ENCODE data around the gene HPGD.

Gene HPGD
- 1.1 to 4.1 (median 2.1) reads per million in 4 donors for total RNA-seq

DNA sequence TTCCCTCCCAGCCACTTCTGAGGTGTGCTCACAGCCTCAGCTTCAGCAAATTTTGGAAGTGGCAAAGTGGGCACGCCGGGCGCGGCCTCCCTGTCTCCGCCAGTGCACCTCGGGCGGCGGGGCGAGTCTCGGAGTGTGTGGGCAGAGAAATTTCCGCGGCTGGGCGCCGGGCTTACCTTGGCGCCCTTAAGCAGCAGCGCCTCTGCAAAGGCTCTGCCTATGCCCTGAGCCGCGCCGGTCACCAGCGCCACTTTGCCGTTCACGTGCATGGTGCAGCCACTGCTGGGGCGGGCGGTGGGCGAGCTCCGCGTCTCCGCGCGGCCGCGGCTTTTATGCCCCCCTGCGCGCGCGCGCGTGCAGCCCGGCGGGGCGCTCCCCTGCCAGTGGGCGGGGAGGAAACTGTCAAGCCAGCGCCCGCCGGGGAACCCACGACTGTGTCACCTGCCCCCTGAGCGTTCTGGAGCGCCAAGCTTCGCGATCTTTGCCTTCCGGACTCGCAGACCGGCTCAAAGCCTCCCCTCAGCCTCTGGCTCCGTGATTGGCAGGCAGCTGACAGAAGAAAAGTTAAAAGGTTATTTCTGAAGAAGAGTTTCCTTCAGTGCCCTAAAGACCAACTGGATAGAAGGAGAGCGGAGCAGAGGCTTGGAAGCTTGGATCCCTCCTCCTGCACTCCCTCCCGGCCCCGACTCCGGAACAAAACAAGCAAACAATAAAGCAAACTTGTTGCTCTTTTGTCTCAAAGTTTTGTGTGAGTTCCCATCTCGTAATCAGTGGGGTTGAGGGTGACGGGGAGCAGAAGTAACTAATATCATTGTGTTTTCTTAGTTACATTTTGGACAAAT lies at the start of gene HPGD:
TSS of gene HPGD (minus strand) at position 306 of the 842 bp plus-strand sequence. CDS start at position 269, 37 bp downstream.
- DNase-seq, result peak; percentile 2 to 83 (median 28)

DNA sequence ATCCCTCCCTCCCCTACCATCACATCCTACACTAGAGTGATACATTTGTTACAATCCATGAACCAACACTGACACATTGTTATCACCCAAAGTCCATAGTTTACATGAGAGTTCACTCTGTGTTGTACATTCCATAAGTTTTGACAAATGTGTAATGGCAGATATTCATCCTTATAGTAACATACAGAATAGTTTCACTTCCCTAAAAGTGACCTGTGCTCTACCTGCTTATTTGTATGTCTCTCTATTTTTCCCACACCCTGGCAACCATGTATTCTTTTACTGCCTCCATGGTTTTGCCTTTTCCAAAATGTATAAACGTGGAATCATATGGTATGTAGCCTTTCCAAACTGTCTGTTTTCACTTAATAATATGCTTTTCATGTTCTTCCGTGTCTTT lies 42.2 kb upstream of the HPGD start:
- no peak for DNase-seq

- DNase-seq, result no peak
Measured at GRCh38 chr4:174563399-174563798, 41.1 kb upstream of the HPGD start.

DNA sequence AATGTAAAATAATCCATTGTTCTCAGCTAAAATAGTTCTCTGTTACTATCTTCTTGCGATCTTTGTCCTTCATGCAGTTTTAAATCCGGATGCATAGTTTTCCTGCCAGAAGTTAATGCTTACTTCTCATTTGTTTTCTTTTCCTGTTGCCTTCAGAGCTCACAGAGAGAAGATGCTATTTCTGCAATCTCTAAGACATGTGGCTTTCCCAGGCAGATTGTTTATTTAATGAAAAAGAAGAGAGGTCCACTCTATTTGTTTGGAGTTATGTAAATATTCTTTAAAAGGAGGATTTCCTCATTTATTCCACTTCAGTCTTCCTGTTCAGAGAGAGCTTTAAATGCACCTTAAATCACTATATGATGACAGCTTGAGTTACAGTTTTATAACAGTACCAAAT lies 39.3 kb upstream of the HPGD start:
- DNase-seq, result no peak

DNA sequence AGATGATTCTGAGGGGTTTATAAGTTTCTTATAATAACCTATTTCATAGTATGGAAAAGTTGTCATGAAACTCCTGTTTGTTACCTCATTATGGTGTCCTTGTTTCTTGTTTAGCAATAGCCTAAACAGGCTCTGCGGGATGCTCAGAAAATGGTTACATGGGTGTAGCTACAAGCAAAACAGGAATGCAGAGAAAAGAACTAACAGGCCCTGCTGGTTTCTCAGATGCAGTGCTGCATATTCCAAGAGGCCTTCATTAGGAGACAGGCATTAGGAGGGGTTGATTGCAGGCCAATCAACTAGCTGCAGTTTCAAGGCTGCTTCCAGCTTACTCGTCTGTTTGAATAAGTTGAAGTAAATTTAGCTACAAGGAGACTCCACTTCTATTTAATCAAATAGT lies 37.6 kb upstream of the HPGD start:
- DNase-seq, result no peak

- no peak for DNase-seq
Measured at GRCh38 chr4:174555789-174556630, 33.7 kb upstream of the HPGD start.

- DNase-seq, result no peak
Measured at GRCh38 chr4:174554231-174554728, 32.0 kb upstream of the HPGD start.

GRCh38 chr4:174553828-174554227 lies 31.5 kb upstream of the HPGD start:
- DNase-seq, result no peak

GRCh38 chr4:174553031-174553430 lies 30.7 kb upstream of the HPGD start:
- no peak for DNase-seq

GRCh38 chr4:174550541-174550940 lies 28.3 kb upstream of the HPGD start:
- DNase-seq, result no peak

DNA sequence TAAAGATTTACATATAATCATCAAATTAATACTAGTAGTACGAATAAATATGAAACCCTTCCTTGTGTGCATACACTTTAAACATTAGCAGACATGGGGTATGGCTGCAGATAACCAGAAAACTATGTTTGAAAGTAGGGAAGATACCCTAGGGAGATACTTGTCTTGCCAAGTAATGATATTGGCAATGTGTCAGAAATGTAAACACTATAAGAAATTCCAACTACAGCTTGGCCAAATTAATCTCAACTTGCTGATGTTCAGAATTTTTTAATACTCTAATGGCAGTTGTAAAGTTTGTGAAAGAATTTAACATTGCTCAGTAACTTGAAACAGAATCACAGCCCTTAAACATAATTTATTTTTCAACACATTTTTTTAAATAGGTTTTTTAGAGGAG lies 27.4 kb upstream of the HPGD start:
- no peak for DNase-seq

GRCh38 chr4:174545268-174545667 lies 23.0 kb upstream of the HPGD start:
- DNase-seq, result no peak

DNA sequence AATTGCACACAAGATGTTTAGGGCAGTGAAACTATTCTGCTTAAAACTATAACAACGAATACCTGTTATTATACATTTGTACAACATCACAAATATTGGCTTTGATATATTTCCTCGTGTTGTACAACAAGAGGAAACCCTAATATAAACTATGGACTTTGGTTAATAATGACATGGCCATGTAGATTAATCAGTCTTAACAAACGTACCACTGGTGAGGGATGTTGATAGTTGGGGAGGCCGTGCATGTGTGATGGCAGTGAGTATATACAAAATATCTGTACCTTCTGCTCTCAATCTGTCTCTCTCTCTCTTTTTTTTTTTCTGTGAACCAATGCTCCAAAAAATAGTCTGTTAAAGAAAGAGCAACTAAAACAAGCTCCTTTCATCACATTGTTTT lies 22.2 kb upstream of the HPGD start:
- no peak for DNase-seq

GRCh38 chr4:174540175-174540574 lies 17.9 kb upstream of the HPGD start:
- no peak for DNase-seq

DNA sequence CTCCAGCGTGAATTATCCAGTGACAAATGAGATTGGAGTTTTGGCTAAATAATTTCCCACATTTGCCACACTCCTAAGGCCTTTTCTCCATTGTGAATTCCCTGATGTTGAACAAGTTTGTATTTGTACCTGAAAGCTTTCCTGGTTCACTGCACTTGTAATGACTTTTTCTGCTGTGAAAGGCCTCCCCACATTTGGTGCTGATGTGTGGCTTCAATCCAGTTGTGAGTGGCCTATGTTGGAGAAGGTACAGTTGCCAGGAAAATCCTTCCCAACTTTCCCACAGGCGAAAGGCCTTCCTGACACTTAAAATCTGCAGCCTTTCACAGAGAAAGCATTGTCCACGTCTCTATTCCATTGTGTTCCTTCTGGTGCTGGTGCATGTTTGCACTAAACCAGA lies 17.3 kb upstream of the HPGD start:
- no peak for DNase-seq

GRCh38 chr4:174538876-174539250 lies 16.6 kb upstream of the HPGD start:
- DNase-seq, result peak in 1 of 5 donors; percentile 6

DNA sequence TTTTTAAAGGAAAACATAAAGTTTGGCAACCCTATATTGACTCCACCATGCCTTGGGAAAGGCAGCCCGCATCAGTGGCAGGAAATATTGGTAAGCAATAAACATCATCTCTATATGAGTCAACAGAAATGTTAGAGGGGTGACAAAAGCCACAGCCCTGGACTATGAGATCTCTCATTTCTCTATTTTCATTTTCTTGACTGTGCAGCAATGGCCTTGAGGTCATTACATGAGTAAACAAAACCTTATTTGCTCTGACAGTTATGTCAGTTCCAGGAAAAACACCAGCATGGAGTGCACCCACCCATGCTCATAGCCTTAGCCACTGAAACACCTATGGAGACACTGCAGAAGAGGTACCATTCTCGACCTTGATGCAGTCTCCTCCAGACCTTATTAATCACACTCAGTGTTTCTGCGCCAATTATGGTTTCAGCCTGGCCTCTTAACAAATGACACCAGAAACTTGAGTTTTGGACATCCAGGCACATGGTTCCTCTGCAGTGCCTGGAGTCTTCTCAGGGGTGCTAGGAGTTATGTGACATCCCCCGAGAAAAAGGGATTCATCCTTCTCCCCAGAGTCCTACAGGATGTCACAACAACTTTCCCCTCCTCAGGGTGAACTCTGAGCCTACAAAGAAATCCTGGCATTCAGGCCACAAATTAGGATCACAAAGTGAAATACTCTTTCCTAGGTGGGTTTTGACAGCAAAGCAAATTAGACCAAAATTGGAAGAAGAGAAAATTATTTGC lies 16.0 kb upstream of the HPGD start:
- peak in 1 of 5 donors; percentile 87 for DNase-seq

- DNase-seq, result peak in 1 of 5 donors; percentile 12
Measured at GRCh38 chr4:174537634-174538033, 15.3 kb upstream of the HPGD start.

DNA sequence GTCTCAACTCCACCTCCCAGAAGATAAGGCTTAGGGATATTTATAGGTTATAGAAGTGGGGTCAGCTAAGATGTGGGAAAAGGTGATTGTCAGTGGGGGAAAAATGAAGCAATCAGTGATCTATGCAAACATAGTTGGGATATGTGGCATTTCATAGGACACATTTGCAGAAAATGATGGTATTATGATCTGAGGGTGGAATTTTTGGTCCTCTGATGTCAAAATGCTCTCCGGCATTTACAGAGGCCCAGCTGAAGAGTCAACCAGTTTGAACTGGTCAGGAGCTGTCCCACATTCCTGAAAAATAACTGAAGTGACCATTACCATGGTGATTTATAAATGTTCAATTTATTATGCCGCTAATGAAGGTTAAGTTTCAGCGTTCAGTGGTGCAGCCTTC lies 12.2 kb upstream of the HPGD start:
- no peak for DNase-seq

GRCh38 chr4:174532445-174532844 lies 10.2 kb upstream of the HPGD start:
- no peak for DNase-seq

DNA sequence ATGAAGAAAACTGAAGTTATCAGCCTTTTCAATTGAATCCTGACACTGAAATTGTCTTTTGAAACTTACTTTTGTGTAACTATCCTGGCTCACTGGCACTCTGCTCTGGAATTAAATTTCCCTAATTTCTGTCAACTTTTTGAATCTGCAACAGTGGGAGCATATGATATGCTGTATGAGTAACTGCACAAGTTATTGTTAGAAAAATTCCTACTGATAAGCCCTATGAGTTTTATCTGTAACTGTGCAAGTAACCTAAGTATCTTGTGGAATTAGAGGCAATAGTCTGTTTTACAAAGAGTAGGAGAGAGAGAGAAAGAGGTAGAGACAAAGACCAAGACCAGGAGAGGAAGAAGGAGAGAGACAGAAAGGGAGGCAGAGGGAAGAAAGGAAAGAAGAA lies 9.2 kb upstream of the HPGD start:
- DNase-seq, result no peak

GRCh38 chr4:174528226-174528625 lies 5.9 kb upstream of the HPGD start:
- DNase-seq, result no peak

DNA sequence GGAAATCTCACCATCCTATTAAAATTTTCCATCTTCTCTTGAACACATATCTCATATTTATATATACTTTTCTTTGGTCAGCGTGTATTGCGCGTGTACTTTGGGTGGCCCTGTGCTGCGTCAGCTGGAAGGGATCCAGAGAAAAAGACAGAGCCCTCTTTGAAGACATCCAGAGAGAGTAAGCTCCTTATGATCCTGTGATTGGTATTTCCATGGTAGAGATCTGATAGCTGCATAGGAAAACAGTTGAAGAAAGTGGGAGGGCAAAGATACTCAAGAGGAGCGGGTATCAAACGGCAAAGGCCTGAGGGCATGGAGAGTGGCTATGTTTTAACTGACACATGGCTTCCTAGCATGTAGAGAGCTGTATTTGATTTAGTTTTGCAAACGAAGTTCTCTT lies 4.4 kb upstream of the HPGD start:
- DNase-seq, result no peak

All from T-helper 1 cell (primary cell).